ENCODE data around the gene AK5.

GRCh38 chr1:77550135-77550534 lies 268.3 kb downstream of the AK5 start:
- no peak for TF ChIP-seq CTCF (IDR thresholded peaks at IDR 0.05; ENCODE audit: low read depth, low read length)
- no peak for TF ChIP-seq EZH2phosphoT487 (IDR thresholded peaks at IDR 0.05; ENCODE audit: low read depth)

All from OCI-LY3 (cell line).